Measurements from ENCODE around the gene ADCY6.
"Not testable (repeated sequence)": the region's sequence is repeated elsewhere in the genome, so short reads cannot be mapped to it uniquely, and the experiment has no call there.

Gene ADCY6

DNA sequence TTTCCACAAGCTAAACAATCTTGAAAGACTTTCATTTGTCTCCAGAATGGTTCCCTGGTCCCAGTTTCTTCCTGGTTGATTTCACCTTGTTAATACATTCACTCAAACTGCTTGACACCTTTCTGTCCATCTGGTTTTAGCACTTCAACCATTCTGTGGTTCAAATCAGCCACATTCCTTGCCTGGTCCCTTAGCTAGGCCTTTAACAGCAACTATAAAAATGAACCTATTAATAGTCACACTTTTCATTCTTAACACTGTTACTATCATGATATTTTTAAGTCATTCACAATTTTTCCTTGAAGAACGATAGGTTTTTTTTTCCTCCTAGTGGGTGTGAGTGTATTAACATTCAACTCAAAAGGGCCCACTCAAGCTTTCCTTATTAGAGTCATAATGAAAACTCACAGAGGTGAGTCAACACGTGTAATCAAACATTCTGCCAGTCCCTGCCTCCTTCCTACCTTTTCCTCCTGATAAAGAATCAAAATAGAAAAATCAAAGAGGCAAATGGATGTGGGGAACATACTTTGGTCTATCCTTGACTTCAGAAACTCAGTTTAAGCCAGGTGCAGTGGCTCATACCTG, 38.0 kb downstream of the ADCY6 start:
- DNase-seq (ENCODE audit: low read depth, low spot score): no peak

- no peak for DNase-seq (ENCODE audit: low read depth, low spot score)
These were observed 38.7 kb downstream of the ADCY6 start for GRCh38 chr12:48750215-48750614.

DNA sequence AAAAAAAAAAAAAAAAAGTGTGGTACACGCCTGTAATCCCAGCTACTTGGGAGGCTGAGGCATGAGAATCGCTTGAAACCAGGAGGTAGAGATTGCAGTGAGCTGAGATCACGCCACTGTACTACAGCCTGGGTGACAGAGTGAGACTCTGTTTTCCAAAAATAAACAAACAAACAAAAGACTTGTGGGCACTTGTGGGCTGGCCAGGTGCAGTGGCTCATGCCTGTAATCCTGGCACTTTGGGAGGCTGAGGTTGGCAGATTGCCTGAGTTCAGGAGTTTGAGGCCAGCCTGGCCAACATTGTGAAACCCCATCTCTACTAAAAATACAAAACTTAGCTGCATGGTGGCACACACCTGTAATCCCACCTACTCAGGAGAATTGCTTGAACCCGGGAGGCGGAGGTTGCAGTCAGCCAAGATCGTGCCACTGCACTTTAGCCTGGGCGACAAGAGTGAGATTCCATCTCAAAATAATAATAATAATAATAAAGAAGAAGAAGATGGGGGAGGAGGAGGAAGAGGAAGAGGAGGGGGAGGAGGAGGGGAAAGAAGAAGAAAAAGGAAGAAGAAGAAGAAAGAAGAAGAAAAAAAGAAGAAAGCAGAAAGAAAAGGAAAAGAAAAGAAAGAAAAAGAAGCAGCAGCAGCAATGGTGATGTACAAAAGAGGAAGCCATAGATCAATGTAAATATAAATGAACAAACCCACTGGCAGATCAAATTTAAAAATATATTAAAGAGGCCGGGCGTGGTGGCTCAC, 44.5 kb downstream of the ADCY6 start:
- no peak for DNase-seq (ENCODE audit: low read depth, low spot score)

GRCh38 chr12:48739618-48740269, 49.1 kb downstream of the ADCY6 start:
- no peak for DNase-seq (ENCODE audit: low read depth, low spot score)

GRCh38 chr12:48736456-48736855, 52.4 kb downstream of the ADCY6 start:
- DNase-seq (ENCODE audit: low read depth, low spot score): no peak

DNA sequence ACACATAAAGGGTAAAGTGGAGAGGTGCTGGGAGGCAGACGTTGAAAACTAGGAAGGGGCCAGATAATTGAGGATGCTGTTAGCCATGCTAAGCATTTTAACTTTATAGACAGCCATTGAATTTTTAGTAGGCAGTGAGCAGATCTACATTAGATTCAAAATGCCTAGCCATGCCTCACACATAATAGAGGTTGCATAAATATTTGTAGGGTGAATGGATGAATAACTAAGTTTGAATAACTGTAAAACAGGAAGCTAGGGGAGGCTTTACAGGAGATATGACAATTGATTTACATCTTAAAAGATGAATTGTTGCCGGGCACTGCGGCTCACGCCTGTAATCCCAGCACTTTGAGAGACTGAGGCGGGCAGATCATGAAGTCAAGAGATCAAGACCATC, 60.1 kb downstream of the ADCY6 start:
- no peak for DNase-seq (ENCODE audit: low read depth, low spot score)

GRCh38 chr12:48720737-48721136, 68.2 kb downstream of the ADCY6 start:
- DNase-seq (ENCODE audit: low read depth, low spot score): not testable (repeated sequence)

DNA sequence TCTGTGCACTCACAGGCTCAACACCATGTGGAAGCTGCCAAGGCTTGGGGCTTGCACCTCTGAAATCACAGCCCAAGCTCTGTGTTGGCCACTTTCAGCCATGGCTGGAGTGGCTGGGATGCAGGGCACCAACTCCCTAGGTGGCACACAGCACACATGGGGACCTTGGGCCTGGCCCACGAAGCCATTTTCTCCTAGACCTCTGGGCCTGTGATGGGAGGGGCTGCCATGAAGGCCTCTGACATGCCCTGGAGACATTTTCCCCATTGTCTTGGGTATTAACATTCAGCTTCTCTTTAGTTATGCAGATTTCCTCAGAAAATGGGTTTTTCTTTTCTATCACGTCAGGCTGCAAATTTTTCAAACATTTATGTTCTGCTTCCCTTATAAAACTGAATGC, 68.7 kb downstream of the ADCY6 start:
- DNase-seq (ENCODE audit: low read depth, low spot score): not testable (repeated sequence)

DNA sequence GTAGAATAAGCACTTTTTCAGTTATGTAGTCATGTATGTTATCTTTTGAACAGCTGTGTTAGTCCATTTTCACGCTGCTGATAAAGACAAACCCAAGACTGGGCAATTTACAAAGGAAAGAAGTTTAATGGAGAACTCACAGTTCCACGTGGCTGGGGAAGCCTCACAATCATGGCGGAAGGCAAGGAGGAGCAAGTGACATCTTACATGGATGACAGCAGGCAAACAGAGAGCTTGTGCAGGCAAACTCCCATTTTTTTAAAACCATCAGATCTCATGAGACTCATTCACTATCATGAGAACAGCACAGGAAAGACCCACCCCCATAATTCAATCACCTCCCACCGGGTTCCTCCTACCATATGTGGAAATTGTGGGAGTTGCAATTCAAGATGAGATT, 69.9 kb downstream of the ADCY6 start:
- DNase-seq (ENCODE audit: low read depth, low spot score): not testable (repeated sequence)

- no peak for DNase-seq (ENCODE audit: low read depth, low spot score)
These were observed 71.6 kb downstream of the ADCY6 start for GRCh38 chr12:48717252-48717695.

DNA sequence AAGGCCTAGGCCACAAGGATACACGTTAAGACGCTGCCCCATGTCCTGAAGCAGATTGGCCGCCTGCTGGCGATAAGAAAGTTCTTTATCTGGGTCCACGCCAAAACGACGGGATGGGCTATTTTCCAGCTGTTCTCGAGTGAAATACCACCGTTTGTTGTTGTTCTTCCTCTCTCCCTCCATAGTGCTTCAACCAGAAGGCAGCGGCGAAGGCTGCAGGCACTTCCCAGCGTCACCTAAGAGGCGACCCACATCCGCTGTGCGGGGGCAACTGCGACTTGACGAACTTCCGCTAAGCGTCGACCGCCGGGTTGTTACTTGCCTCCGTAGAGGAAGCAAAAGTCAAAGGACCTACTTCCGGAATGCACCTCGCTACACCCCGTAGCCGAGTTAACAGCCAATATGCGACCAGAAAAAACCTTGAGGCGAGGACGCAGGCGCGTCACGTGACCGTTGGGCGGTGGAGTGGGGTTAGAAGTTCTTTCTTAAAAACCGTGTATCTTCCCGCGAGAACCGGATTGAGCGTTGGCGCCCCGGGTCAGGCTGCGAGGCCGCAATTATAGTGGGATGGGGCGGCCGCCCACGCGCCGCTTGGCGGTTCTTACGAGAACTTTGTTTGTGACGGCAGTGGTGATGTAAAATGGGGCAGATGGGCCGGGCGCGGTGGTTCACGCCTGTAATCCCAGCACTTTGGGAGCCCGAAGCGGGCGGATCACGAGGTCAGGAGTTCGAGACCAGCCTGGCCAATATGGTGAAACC, 72.2 kb downstream of the ADCY6 start, which contains the start of gene CCNT1:
Gene CCNT1, minus strand, starts transcription at position 215 of the 759 bp plus-strand sequence. Its CDS starts 32 bp downstream, at position 183.
- peak; percentile 98 for DNase-seq (ENCODE audit: low read depth, low spot score)
